ENCODE results near the gene USP32.

GRCh38 chr17:60130466-60130865, 261.5 kb downstream of the USP32 start:
- TF ChIP-seq CTCF (optimal IDR thresholded peaks at IDR 0.05 in 1 of 3, IDR thresholded peaks at IDR 0.05 in 1 of 3, conservative IDR thresholded peaks at IDR 0.05 in 1 of 3; ENCODE audit: extremely low read depth in 1 of 3, insufficient read depth in 2 of 3, low read length in 3 of 3) (no peak), EZH2 (IDR thresholded peaks at IDR 0.05; ENCODE audit: low read length) (no peak)
